Panc1 (cell line): ENCODE data around the gene NAA40. TPM values are rescaled to one million over a fixed set of nuclear protein-coding genes. Genes with fewer than 3 reads are reported as not detected.

Experiments
- ATAC-seq: fragments of 200-7000 bp; cut with Tn5 transposase; 2 replicates; pipeline ENCODE4 v1.9.1; 2020; ENCODE audit warnings: mild to moderate bottlenecking, moderate library complexity
- BruUV-seq: library from RNA; stranded (reverse); fragments of 400-500 nt; replicated peaks from 2 replicates; lab custom pipeline; 2021; lab: Mats Ljungman, UMichigan
- CTCF ChIA-PET: fragments of 300-600 bp; sonication (Branson Sonifier 250); formaldehyde crosslinking; loops from one replicate; lab custom pipeline; 2022; ENCODE audit warnings: antibody characterized with exemption; lab: Charles Lee
- POLR2A ChIA-PET: fragments of 300-600 bp; sonication (Branson Sonifier 250); formaldehyde crosslinking; loops from one replicate; lab custom pipeline; 2022; ENCODE audit warnings: antibody characterized with exemption; lab: Charles Lee
- DNase-seq: peaks from one replicate; pipeline ENCODE4 v3.0.0-alpha.2; 2010; ENCODE audit warnings: low read depth, low spot score
- H3K27ac ChIP-seq: 2 replicates; pipeline ENCODE4 v1.5.1; 2011; ENCODE audit warnings: mild to moderate bottlenecking, low read length, inconsistent platforms
- H3K27me3 ChIP-seq: fragments of 200-500 bp; sonication (Bioruptor generic); 2 replicates; pipeline ENCODE4 v1.6.0; 2014; ENCODE audit warnings: low read length, inconsistent platforms; ENCODE audit not compliant: control insufficient read depth, insufficient read depth
- H3K36me3 ChIP-seq: fragments of 200-500 bp; sonication (Bioruptor generic); 2 replicates; pipeline ENCODE4 v1.5.1; 2014; ENCODE audit warnings: inconsistent platforms, mild to moderate bottlenecking, low read length, moderate library complexity; ENCODE audit not compliant: control insufficient read depth, insufficient read depth
- H3K4me1 ChIP-seq: 2 replicates; pipeline ENCODE4 v1.5.1; 2011; ENCODE audit warnings: inconsistent platforms, mild to moderate bottlenecking, low read length, moderate library complexity; ENCODE audit not compliant: control insufficient read depth, insufficient read depth
- H3K4me3 ChIP-seq, 2 experiments: 2 replicates each; pipeline ENCODE4 v1.5.1; 2011 to 2012; ENCODE audit warnings: low read depth in 2 of 2, low read length in 2 of 2, mild to moderate bottlenecking in 2 of 2, inconsistent platforms in 1 of 2, moderate library complexity in 1 of 2
- H3K9me3 ChIP-seq: fragments of 200-500 bp; sonication (Bioruptor generic); 2 replicates; pipeline ENCODE4 v1.5.1; 2014; ENCODE audit warnings: low read depth, mild to moderate bottlenecking, inconsistent platforms, low read length, moderate library complexity; ENCODE audit not compliant: control insufficient read depth, insufficient read depth
- POLR2AphosphoS5 ChIP-seq: IDR thresholded peaks from 2 replicates; pipeline ENCODE4 v1.6.1; 2012; ENCODE audit warnings: mild to moderate bottlenecking, low read depth, low read length, moderate library complexity
- SIN3A ChIP-seq: IDR thresholded peaks from 2 replicates; pipeline ENCODE4 v1.6.1; 2012; ENCODE audit warnings: low read depth, mild to moderate bottlenecking, low read length, moderate library complexity, borderline replicate concordance; ENCODE audit not compliant: insufficient read depth
- in situ Hi-C: cut with HindIII; loops from 2 replicates; pipeline ENCODE4 v1.10.0; 2016; ENCODE audit warnings: low sequenced_read_pairs, low pct_unique_long_range_greater_than_20kb
- intact Hi-C: fragments of 100-400 bp; cut with micrococcal nuclease; formaldehyde crosslinking; loops from one replicate; pipeline ENCODE4 v1.10.0; 2022; ENCODE audit not compliant: unreplicated experiment
- total RNA-seq: library from RNA; stranded (reverse); gene quantifications from one replicate; pipeline ENCODE4 v1.2.1, GENCODE V29; 2021; ENCODE audit not compliant: unreplicated experiment
- TF ChIP-seq, protein P1 (sequence below): fragments of 450-650 bp; IDR thresholded peaks from 2 replicates; pipeline ENCODE4 v1.5.1; 2017; ENCODE audit warnings: mild to moderate bottlenecking

NAA40 gene
- total RNA-seq, 1 experiment from 2014 or later = 43.2 TPM

DNA sequence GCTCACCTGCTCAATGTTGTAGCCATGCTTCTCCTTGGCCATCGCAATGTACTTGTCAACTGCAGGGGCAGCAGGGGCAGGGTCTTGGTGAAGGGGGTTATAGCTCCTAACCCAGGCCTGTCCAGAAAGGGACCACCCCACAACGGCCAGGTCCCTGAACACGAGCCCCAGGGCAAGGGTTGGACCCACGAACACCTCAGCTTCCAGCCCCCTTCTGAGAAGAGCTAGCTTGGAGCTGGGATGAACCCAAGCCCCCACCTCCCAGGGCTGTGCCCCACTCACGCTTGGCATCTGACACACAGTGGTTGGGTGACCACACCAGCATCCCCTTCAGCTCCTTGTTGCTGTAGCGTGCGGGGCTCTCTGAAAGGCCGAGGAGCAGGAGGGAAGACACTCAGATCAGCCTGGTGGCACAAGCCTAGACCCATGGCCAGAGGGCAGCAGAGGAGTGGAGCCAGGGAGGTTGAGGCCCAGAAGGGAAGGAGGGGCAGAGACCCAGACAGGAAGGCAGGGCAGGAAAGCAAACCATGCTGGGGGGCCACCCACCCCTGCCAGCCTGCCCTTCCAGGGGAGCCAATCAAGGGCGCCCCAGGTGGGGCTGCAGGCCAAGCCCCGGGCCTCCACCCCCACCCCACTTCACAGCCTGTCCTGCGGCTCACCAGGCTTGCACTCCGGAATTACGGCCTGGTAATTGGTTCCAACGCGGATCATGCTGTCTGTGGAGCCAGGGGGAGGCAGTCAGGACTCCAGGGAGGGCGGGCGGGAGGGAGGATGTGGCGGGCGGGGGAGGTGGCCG is 23.7 kb upstream of the NAA40 start:
- in situ Hi-C loops = no loop called here
- DNase-seq (no peak), ATAC-seq (no peak)
- no peaks in the 10 kb centered on the region for H3K9me3 ChIP-seq
- no peaks in the 10 kb centered on the region for H3K27me3 ChIP-seq
- H3K27ac ChIP-seq = no peak overlapping the region
- no peak overlapping the region for H3K4me3 ChIP-seq
- H3K4me1 ChIP-seq = peaks cover 29% of the 10 kb centered on the region
- POLR2A ChIA-PET = no interaction called here
- H3K36me3 ChIP-seq = no peaks in the 10 kb centered on the region; the same call in 1 of the 2 replicates
- intact Hi-C loops = no loop called here
- BruUV-seq = no TSS peak
- CTCF ChIA-PET = interaction anchor here (0.6 to 1.9 kb wide), 2 partner anchors 21 to 31 kb away, joined by 4 to 5 read pairs; no protein-coding TSS in a partner anchor
- TF ChIP-seq SIN3A = no peak
- TF ChIP-seq, protein P1, sequence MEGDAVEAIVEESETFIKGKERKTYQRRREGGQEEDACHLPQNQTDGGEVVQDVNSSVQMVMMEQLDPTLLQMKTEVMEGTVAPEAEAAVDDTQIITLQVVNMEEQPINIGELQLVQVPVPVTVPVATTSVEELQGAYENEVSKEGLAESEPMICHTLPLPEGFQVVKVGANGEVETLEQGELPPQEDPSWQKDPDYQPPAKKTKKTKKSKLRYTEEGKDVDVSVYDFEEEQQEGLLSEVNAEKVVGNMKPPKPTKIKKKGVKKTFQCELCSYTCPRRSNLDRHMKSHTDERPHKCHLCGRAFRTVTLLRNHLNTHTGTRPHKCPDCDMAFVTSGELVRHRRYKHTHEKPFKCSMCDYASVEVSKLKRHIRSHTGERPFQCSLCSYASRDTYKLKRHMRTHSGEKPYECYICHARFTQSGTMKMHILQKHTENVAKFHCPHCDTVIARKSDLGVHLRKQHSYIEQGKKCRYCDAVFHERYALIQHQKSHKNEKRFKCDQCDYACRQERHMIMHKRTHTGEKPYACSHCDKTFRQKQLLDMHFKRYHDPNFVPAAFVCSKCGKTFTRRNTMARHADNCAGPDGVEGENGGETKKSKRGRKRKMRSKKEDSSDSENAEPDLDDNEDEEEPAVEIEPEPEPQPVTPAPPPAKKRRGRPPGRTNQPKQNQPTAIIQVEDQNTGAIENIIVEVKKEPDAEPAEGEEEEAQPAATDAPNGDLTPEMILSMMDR = no peak

DNA sequence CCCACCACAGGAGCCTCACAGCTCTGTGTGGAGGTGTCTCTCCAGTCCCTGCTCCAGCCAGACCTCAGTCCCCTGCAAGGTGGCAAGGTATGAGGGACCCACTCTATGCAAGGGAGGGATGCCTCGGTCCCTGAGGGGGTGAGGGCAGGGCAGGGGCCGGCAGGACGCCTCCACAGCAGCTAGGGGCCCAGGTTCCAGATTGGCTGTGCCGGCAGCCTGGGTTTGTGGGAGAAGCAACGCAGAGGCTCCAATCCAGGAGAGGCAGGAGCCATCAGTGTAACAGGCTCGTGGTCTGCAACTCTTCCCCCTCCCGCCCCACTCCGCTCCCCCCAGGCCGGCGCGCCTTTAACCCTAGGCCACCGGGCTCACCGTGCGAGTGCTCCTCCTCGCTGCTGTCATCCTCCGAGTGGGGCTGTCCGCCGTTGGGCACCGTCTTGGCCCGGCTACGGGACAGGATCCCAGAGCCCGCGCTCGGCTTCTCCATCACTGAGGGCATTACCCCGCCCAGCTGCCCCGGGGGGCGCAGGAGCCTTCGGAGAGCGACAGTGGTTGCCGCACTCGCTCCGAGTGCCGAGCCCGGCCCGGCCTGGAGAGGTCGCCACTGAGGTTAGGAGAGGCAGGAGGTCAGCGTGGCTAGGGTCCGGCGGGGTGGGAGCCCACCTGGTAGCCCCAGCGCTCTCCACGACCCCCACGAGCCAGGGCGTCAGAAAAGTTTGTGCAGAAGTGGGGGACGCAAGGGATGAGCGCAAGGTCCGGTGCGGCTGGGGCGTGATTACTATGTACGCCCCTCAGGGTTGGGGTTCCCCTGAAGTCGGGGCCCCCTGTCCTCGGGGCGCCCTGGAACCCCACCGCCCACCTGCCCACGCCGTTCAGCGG is 22.6 kb upstream of the NAA40 start:
- in situ Hi-C loops = no loop called here
- ChIA-PET CTCF (interaction anchor here (0.6 to 1.0 kb wide), 2 partner anchors 29 to 137 kb away, joined by 4 to 7 read pairs; no protein-coding TSS in a partner anchor), POLR2A (no interaction called here)
- Histone ChIP-seq H3K36me3 (no peaks in the 10 kb centered on the region; the same call in 1 of the 2 replicates), H3K4me1 (peaks cover 25% of the 10 kb centered on the region), H3K27ac (peak overlapping the region; percentile 29; the same call in 1 of the 2 replicates), H3K4me3 (peak overlapping the region; percentile 51 to 62), H3K27me3 (no peaks in the 10 kb centered on the region), H3K9me3 (no peaks in the 10 kb centered on the region)
- BruUV-seq = no TSS peak
- intact Hi-C loops = no loop called here
- DNase-seq = no peak
- no peak; the same call in 1 of the 2 replicates for TF ChIP-seq POLR2AphosphoS5
- peak; percentile 35; the same call in 1 of the 2 replicates for TF ChIP-seq SIN3A
- TF ChIP-seq, protein P1 = peak; percentile 89
- ATAC-seq = peak; percentile 57
